AG04449 (cell line): ENCODE measurements around the gene UST.

Experiments
- CTCF ChIA-PET: fragments of 350-600 bp; formaldehyde crosslinking; extraction: SDS; loops from one replicate; lab custom pipeline; 2021; ENCODE audit warnings: antibody characterized with exemption; lab: Yijun Ruan, JAX
- POLR2A ChIA-PET: fragments of 400-600, 350-600 bp; formaldehyde crosslinking; extraction: SDS; loops from one replicate; lab custom pipeline; 2020; ENCODE audit warnings: antibody characterized with exemption, inconsistent platforms; lab: Yijun Ruan, JAX
- DNase-seq: peaks from one replicate; pipeline ENCODE4 v3.0.0-alpha.2; 2010; ENCODE audit warnings: low read depth, low spot score
- H3K4me3 ChIP-seq: 2 replicates; pipeline ENCODE4 v1.5.1; 2011; ENCODE audit warnings: low read depth, mild to moderate bottlenecking, control low read depth, low read length
- CTCF ChIP-seq: IDR thresholded peaks from one replicate; pipeline ENCODE4 v1.5.1; 2011; ENCODE audit warnings: mild to moderate bottlenecking, moderate library complexity, low read length, control low read depth, inconsistent platforms; ENCODE audit not compliant: insufficient read depth; ENCODE audit errors: missing control alignments

UST gene

GRCh38 chr6:149084026-149084425 is 337.2 kb downstream of the UST start:
- ChIA-PET POLR2A (no interaction called here), CTCF (interaction anchor here (0.8 to 3.4 kb wide), 6 partner anchors 11 to 348 kb away, joined by 3 to 24 read pairs (median 8); no protein-coding TSS in a partner anchor)
- no peak for DNase-seq
- TF ChIP-seq CTCF = no peak
- no peak overlapping the region for H3K4me3 ChIP-seq

GRCh38 chr6:149084808-149085556 is 338.2 kb downstream of the UST start:
- ChIA-PET CTCF (interaction anchor here (1.0 to 3.4 kb wide), 9 partner anchors 9 to 432 kb away, joined by 3 to 24 read pairs (median 5); no protein-coding TSS in a partner anchor), POLR2A (no interaction called here)
- H3K4me3 ChIP-seq = no peak overlapping the region
- DNase-seq = no peak
- no peak for TF ChIP-seq CTCF

- POLR2A ChIA-PET = no interaction called here
- no peak for DNase-seq
- CTCF ChIA-PET = interaction anchor here (1.0 to 3.4 kb wide), 9 partner anchors 10 to 432 kb away, joined by 3 to 24 read pairs (median 5); no protein-coding TSS in a partner anchor
- no peak overlapping the region for H3K4me3 ChIP-seq
- no peak for TF ChIP-seq CTCF
Measured at GRCh38 chr6:149085557-149085938, 338.7 kb downstream of the UST start.

- H3K4me3 ChIP-seq = no peak overlapping the region
- POLR2A ChIA-PET = no interaction called here
- no peak for TF ChIP-seq CTCF
- DNase-seq = no peak
- CTCF ChIA-PET = interaction anchor here (1.6 to 2.9 kb wide), 2 partner anchors 11 to 57 kb away, joined by 4 to 8 read pairs; no protein-coding TSS in a partner anchor
Measured at GRCh38 chr6:149086363-149086762, 339.5 kb downstream of the UST start.

- no peak overlapping the region for H3K4me3 ChIP-seq
- no peak for TF ChIP-seq CTCF
- ChIA-PET POLR2A (no interaction called here), CTCF (interaction anchor here (0.7 to 1.6 kb wide), 2 partner anchors 13 to 429 kb away, joined by 3 to 5 read pairs; no protein-coding TSS in a partner anchor)
- no peak for DNase-seq
Measured at GRCh38 chr6:149087898-149088297, 341.1 kb downstream of the UST start.

GRCh38 chr6:149088361-149088760 is 341.5 kb downstream of the UST start:
- ChIA-PET POLR2A (no interaction called here), CTCF (interaction anchor here (0.7 to 1.6 kb wide), 3 partner anchors 7 to 429 kb away, joined by 3 to 6 read pairs (median 5); no protein-coding TSS in a partner anchor)
- H3K4me3 ChIP-seq = no peak overlapping the region
- no peak for TF ChIP-seq CTCF
- no peak for DNase-seq
